ENCODE results near the gene RETREG2.

DNA sequence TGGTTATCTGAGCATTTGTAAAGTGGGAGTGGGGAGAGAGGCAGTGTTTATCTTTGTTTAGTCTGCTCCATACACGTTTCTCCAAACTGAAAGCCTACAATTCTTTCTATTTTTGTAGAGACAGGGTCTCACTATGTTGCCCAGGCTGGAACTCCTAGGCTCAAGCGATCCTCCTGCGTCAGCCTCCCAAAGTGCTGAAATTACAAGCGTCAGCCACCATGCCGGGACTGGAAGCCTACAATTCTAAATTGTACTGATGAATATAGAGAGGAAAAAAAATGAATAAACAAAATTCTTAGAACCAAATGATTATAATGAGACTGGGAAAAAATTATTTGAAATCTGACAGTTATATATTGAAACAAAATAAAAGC is 27.1 kb downstream of the RETREG2 start:
- TF ChIP-seq CTCF (IDR thresholded peaks at IDR 0.05) (no peak), POLR2A (IDR thresholded peaks at IDR 0.05) (no peak)

All from right lobe of liver (tissue), 4 donors.